ENCODE results near the gene FAHD1. TPM values are rescaled to one million over a fixed set of nuclear protein-coding genes. Genes with fewer than 3 reads are reported as not detected.

Gene FAHD1
- total and polyA plus RNA-seq, 4 donors, result 17.2 to 32.1 (median 25.6) TPM

- no peak overlapping the region for H3K4me3 ChIP-seq
- ATAC-seq (ENCODE audit: insufficient read depth, low FRiP score), result no peak
- 68 to 71% methylated on average over 6 of the region's 6 CpGs for WGBS, 2 donors
- H3K27me3 ChIP-seq (ENCODE audit: control insufficient read depth in 3 of 3, insufficient read depth in 3 of 3, low read length in 2 of 3), result peaks cover 0 to 20% (median 8%) of the 10 kb centered on the region in 3 donors
- no peaks in the 10 kb centered on the region for H3K9me3 ChIP-seq (ENCODE audit: control insufficient read depth in 4 of 4, insufficient read depth in 3 of 4, low read length in 3 of 4)
- TF ChIP-seq CTCF (IDR thresholded peaks at IDR 0.05; ENCODE audit: control extremely low read depth, extremely low read depth), result no peak
- no peak overlapping the region for H3K9ac ChIP-seq (ENCODE audit: insufficient read depth in 1 of 2, low read length in 2 of 2)
- H3K36me3 ChIP-seq (ENCODE audit: control insufficient read depth in 4 of 4, insufficient read depth in 4 of 4, low read length in 4 of 4), result no peaks in the 10 kb centered on the region
- no peaks in the 10 kb centered on the region for H3K4me1 ChIP-seq (ENCODE audit: control insufficient read depth in 5 of 5, insufficient read depth in 5 of 5, low read length in 5 of 5)
- no peak for DNase-seq
- no peak overlapping the region for H3K27ac ChIP-seq (ENCODE audit: low read depth in 1 of 2, low read length in 1 of 2)
Observed at GRCh38 chr16:1865902-1866690, 39.1 kb downstream of the FAHD1 start.

GRCh38 chr16:1870365-1871082 lies 43.5 kb downstream of the FAHD1 start:
- Histone ChIP-seq H3K4me3 (no peak overlapping the region), H3K36me3 (ENCODE audit: control insufficient read depth in 4 of 4, insufficient read depth in 4 of 4, low read length in 4 of 4) (no peaks in the 10 kb centered on the region), H3K9me3 (ENCODE audit: control insufficient read depth in 4 of 4, insufficient read depth in 3 of 4, low read length in 3 of 4) (peaks cover 0 to 4% (median 0%) of the 10 kb centered on the region in 4 donors), H3K27me3 (ENCODE audit: control insufficient read depth in 3 of 3, insufficient read depth in 3 of 3, low read length in 2 of 3) (peaks cover 0 to 40% (median 14%) of the 10 kb centered on the region in 3 donors), H3K9ac (ENCODE audit: insufficient read depth in 1 of 2, low read length in 2 of 2) (no peak overlapping the region), H3K4me1 (ENCODE audit: control insufficient read depth in 5 of 5, insufficient read depth in 5 of 5, low read length in 5 of 5) (no peaks in the 10 kb centered on the region), H3K27ac (ENCODE audit: low read depth in 1 of 2, low read length in 1 of 2) (no peak overlapping the region)
- no peak for TF ChIP-seq CTCF (IDR thresholded peaks at IDR 0.05; ENCODE audit: control extremely low read depth, extremely low read depth)
- ATAC-seq (ENCODE audit: insufficient read depth, low FRiP score), result peak; percentile 34
- WGBS, 2 donors, result 42 to 51% methylated on average over 9 of the region's 9 CpGs
- DNase-seq, result no peak

- no peak for TF ChIP-seq CTCF (IDR thresholded peaks at IDR 0.05; ENCODE audit: control extremely low read depth, extremely low read depth)
- 6 to 9% methylated on average over 58 to 68 of the region's 68 CpGs for WGBS, 2 donors
- Histone ChIP-seq H3K4me3 (no peak within 1 kb of the TSS), H3K9me3 (ENCODE audit: control insufficient read depth in 4 of 4, insufficient read depth in 3 of 4, low read length in 3 of 4) (peaks cover 0 to 4% (median 0%) of the 10 kb centered on the region in 4 donors), H3K27ac (ENCODE audit: low read depth in 1 of 2, low read length in 1 of 2) (no peak within 1 kb of the TSS), H3K4me1 (ENCODE audit: control insufficient read depth in 5 of 5, insufficient read depth in 5 of 5, low read length in 5 of 5) (no peaks in the 10 kb centered on the region), H3K27me3 (ENCODE audit: control insufficient read depth in 3 of 3, insufficient read depth in 3 of 3, low read length in 2 of 3) (peaks cover 0 to 35% (median 15%) of the 10 kb centered on the region in 3 donors), H3K9ac (ENCODE audit: insufficient read depth in 1 of 2, low read length in 2 of 2) (no peak within 1 kb of the TSS), H3K36me3 (ENCODE audit: control insufficient read depth in 4 of 4, insufficient read depth in 4 of 4, low read length in 4 of 4) (no peaks in the 10 kb centered on the region)
- ATAC-seq (ENCODE audit: insufficient read depth, low FRiP score), result peak; percentile 69
- DNase-seq, result peak in 1 of 3 donors; percentile 15
Observed at GRCh38 chr16:1871974-1872635, 45.1 kb downstream of the FAHD1 start, which contains the start of gene MEIOB. Gene MEIOB, minus strand, starts transcription at chr16:1872164. Its CDS starts 3,989 bp downstream, at chr16:1868175.

All from lung (tissue), 12 donors.